D341Med (cell line): ENCODE data around the gene MYO1B.

Source experiments
- DNase-seq: peaks from one replicate; pipeline ENCODE4 v3.0.0; 2012; ENCODE audit warnings: low spot score

The MYO1B gene

DNA sequence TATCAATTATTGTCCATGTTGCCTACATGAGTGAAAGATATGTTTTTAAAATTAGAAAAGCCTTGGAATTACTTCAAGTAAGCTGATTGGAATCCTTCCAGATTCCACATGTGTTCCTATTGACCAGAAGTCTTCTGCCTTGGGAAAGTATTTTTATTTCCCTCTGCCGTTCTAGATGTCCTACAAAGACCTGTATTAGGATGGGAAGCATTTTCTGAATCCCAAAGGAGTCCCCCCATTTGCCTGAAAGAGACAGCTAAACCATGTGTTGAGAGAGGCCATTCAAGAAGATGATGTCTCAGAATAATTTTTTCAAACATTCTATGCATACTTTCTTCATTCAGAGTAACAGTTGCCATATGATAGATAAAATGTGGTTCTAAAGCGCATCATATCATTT, 19.0 kb upstream of the MYO1B start:
- no peak for DNase-seq

DNA sequence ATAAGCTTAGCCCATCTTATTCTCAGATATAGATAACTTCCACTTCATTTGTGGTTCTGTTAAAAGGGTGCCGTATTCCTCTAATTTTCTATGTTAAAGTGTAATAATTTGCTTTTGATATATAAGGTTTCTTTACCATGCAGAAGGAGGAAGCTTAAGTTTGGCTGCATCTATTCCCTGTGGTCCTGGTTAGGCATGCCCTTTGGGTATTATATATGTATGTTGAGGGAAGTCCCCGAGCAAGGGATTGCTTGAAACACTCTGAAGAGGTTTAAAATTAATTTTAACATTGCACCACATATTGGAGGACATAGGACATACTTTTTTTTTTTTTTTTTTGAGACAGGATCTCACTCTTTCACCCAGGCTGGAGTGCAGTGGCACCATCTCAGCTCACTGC, 16.9 kb upstream of the MYO1B start:
- DNase-seq, result no peak

DNA sequence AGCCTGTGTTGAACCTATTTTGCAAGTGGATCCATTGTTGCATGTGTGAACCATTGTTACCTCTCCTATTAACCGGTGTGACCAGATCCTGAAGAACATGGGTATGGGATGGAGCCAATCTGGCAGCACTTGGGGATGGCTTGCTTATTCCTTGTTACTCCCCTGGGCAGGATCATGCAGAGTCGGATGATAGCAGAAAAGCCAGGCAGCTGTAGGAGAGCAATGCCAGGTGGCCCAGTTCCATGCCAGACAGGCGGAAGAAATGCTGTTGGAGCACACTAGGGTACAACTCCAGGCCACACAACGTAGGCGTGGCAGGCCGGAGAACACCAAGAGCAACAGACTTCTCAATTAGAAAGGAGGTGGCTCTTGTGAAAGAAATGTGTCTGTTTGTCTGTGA, 16.3 kb upstream of the MYO1B start:
- no peak for DNase-seq

DNA sequence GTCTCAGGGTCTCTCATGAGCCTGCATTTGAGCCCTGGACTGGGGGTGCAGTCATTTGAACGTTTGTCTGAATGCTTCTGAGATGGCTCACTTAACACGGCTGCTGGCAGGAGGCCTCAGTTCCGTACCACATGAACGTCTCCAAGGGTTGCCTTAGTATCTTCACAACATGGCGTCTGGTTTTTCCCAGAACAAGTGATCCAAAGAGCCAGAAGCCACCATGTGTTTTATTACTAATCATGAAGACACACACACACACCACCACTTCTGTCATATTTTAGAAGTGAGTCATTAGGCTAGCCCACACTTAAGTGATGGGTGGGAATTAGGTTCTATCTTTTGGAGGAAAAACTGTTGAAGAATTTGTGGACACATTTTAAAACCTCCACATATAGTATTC, 15.0 kb upstream of the MYO1B start:
- DNase-seq, result no peak

DNA sequence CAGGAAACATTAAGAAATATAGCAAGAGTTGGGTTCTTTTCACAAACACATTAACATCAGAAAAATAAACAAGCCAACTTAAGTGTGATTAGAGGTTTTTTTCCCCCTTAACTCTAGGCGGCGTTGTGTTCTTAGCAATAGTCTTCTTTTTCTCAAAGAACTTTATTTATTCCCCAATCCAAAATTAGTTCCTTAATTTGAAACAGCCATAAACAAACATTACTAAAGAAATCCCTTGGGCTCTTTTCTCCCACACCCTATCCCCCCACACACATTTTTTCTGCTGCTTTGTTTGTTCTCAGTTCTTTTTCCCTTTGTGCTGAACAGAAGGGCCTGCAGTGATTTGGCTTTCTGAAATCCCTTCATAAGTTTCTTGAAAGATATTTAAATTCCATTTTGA, 13.2 kb upstream of the MYO1B start:
- DNase-seq, result no peak

DNA sequence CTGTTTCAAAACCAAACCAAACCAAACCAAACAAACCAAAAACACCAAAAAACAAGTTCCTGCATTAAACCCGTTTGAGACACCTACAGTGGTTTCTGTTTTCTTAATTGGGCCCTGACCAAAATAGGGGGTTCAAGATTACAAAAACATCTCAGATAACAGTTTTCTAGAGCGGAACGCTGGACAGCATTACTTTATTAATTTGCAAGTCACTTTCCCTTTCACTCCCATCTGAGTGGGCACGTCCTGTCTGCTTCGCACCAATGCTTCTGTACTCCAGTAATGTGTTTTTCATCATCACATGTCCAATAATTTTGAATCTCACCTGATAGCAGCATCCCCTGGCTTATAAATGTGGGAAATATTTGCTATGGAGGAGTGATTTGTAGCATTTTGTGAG, 11.7 kb upstream of the MYO1B start:
- DNase-seq, result no peak

DNA sequence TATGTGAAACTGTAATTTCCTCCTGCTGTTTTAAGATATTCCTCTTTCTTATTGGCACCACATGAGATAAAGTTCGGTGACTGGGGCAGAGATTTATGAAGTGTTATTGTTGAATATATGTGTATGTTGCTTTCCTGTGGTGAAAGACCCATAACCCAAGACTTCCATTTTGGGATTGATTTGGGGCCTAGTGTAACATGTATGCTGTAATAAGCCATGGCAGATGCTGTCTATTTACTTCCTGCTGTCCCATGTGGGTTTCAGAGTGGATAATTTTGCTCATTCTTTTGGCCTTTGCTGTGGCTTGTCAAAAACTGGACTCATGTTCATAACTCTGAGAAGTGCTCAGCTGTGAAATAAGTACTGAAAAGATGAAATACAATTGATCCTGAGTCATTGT, 10.8 kb upstream of the MYO1B start:
- DNase-seq, result no peak

DNA sequence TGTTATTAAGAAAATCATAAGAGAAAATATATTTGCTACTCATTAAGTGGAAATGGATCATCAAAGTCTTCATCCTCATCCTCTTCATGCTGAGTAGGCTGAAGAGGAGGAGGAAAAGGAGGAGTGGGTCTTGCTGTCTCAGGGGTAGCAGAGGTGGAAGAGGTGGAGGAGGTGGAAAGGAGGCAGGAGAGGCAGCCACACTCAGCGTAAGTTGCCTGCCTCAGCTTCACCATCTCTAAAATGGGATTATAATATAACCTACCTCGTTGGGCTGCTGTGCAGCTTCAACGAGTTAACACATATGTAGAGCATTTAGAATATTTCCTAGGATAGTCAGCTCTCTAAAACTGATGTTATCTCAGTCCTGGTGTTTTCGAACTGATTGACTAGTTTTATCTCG, 4.3 kb upstream of the MYO1B start:
- DNase-seq, result no peak

DNA sequence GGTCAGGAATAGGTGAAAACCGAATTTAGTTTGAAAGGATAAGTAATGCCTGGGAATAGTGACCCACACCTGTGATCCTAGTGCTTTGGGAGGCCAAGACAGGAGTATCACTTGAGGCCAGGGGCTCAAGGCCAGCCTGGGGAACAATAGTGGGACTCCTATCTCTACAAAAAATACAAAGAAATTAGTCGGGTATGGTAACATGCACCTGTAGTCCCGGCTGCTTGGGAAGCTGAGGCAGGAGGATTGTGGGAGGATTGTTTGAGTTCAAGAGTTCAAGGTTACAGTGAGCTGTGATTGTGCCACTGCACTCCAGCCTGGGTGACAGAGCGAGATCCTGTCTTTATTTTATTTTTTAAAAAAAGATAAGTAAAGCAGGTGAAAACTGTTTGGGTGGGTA, 3.8 kb upstream of the MYO1B start:
- DNase-seq, result no peak

DNA sequence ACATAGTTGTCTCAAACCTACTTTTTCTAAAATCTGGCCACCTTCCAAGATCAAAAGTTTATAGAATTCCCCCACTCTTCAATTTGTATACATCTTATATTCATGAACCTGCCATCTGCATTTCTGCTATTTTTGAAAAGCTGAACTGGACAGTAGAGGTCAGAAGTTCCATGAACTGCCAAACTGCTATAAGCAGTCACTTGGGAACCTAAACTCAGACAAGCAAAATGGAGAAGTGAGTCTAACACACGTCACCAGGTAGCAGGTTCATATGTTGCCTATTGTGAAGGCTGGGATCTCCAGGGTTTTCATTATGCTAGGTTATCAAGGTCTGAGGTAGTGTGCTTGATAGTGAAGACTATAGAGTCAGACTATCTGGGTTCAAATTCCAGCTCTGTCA, 2.0 kb upstream of the MYO1B start:
- no peak for DNase-seq

DNA sequence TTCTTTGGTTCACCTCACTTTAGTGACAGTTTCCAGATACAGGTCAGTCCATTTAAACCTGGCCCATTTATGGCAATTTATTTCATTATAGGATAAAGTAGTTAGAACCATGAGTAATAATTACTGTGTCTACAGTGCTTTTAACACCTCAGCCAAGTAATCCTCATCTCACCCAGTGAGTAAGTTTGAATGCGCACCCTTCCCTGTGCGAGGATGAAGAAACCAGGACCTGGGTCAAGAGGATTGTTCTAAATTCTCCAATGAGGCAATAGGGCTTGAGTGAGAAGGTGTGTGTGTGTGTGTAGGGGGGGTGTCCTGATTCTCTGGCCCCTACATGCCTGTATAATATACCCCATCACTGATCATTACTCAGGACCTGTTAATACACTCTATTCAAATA, 854 bp upstream of the MYO1B start:
- no peak for DNase-seq

DNA sequence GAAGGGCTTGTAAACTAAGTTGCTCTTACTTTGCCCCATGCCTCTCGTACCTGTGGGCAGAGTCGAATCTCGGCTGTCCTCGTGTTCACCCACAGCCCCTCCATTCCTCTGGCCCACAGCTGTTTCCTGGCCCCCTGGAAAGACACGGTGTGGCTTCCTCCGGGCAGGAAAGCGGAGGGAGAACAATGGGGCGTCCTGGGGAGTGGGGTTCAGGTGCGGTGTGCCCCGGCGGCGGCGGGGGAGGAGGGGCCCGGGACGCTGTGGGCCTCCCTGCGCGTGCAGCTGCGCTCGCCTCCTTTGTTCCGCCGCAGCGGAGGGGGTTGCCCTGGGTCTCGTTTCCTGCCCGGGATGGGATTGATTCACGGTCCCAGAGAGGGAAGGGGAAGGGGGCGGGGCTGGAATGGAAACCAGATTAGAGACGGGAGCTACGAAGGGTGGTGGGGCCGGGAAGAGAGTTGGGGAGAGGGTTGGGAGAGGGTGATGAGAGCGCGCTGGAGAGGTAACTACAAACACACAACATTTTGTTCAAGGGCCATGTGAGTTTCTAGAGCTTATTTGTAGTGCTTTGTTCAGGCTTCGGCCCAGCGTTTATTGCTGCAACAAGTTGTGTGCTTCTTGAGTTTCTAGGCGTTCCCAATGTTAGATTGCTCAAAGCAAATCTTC, 796 bp downstream of the MYO1B start:
- DNase-seq, result peak; percentile 54

DNA sequence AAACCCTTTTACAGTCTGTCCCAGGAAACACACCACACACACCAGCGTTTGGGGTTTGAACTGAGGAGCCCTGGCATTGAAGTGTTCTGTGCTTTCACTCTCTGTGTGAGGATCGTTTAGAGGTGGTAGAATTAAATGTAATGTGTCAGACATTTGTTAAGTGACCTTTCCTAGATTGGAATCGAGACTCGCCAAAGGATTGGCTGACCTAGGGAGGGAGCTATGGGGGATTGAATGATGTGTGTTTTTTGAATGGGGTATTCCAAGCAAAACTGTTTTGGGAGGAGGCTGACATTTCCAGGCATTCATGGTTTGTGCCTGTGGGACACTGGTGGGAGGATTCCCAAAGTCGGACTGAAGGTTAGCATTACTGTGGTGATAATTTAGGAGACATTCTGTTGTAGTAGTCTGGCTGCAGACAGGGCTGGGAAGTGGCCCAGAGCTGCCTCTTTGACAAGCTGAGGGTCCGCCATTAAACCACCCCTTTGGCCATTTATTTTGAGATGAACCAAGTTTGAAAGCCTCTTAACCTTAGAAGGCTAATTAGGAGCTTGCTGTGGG, 1.7 kb downstream of the MYO1B start:
- DNase-seq, result no peak

DNA sequence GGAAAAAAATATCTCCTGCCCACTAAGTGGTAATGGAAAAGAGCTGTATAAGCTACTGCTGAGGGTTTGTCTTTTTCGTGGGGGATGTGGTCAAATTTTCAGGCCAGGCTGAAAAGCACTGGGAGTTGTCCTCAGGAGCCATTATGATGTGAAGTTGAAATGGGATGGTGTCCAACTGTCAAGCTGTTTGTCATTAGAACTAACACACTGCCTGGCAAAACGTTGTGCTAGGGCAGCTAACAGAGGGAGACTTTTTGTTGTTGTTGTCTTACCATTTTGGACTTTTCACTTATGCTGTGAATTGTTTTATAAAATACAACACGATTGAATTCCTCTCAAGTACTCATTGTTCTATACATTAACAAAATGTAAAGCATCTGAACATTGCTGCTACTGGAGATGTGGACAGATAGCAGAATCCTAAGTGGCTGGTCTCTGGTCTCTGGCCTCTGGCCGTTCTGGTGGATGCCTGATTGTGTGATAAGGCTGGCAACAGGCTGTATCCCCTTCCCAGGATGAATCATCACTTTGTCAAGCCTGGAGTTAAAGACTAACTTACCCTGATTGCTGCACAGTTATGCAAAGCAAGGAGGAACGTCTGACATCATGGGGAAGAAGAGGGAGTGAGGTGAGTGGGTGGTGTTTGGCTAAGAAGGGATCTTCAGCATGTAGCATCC, 2.3 kb downstream of the MYO1B start:
- no peak for DNase-seq

DNA sequence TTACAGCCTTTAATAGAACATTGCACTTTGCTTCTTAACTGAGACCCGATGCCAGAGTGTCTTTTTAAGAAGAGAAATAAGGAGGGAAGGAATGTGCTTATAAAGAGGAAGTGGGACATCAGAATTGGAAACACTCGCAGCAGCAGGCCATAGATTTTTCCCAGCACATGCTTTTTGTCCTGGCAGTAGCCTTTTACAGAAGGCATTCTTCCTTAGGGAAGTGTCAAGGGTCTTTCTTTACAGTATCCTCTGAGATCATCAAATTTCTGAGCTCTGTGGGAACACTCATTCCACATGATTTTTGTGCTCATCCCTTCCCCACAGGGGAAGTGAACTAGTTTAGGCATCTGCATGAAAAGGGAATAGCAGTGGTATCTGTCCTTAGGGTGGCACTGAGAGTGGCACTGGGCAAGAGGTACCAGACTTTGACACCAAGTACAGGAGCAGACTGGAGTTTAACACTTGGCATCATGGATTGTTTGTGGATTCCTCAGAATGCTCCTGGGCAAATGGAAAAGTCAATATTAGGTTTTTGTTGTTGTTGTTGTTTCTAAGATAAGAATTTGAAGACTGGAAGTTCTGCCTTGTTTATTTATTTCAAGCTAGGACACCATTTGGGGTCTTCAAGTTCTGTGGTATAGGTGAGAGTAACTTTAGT, 4.1 kb downstream of the MYO1B start:
- DNase-seq, result no peak

DNA sequence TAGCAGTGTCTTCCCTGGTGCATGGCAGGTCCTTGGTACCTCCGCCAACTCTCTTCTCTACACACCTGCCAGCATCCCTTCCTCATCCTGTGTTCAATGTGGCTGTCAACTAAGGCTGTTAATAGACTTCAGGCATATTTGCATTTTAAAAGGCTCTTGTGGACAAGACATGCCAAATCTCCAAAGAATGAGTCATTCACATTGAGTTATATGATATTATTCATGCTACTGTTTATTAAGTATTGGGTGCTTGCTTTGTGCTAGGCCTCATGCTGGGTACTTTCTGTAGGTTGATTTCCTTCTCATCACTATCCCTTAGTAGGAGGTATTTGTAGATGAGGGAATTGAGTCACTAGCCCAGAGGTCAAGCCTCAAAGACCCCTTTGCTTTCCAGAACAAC, 5.2 kb downstream of the MYO1B start:
- no peak for DNase-seq

DNA sequence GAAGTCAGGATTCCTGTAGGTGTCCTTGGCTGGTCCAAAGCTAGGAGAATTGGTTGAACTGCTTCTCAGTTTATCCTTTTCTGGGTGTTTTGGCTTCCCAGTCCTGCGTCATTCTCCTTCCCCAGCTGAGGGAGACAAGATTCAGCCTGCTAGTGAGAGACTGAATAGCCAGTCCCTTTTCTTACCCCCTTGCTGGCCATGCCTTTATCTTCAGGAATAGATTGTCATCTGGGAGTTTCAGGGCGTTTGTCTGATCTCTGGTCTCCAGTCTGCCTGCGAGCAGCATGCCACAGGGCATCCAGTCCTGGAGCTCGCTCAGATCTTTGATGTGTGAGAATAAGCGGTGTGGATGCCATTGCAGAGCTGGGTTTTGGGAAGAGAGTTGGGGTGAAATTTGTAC, 5.8 kb downstream of the MYO1B start:
- no peak for DNase-seq

DNA sequence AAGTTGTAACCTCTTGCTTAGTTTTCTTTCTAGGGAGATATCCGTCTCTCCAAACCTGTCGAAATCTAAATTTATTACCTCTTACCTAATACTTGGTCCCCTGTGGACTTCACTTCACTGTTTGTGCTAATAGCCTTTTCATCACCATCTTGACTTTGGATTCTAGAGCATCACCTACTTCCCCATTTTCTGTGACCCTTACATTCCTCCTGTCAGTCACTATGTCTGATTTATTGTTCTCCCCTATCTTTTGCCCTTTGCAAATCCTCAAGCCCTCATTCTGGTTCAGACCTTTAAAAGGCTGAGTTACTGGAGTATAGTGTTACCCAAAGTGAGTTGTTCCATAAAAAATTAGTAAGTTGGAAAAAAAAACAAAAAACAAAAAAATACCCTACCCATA, 7.5 kb downstream of the MYO1B start:
- no peak for DNase-seq

DNA sequence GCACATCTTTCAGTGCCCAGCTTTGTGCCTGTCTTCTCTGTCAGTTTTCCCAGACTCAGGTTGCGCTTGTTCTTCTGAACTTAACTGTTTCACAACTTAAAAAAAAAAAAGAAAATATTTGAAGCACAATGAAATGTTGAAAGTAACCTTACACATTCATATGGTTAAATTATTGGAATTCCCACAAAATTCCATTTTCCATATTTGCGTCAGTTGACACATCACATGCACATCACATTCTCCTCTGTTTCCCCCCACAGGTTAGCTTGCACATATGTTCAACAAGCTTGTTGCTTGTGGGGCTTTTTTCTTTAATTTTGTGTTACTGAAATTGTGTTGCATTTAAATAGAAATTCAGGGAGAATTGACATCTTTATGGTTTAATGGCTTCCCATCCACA, 8.3 kb downstream of the MYO1B start:
- DNase-seq, result no peak

DNA sequence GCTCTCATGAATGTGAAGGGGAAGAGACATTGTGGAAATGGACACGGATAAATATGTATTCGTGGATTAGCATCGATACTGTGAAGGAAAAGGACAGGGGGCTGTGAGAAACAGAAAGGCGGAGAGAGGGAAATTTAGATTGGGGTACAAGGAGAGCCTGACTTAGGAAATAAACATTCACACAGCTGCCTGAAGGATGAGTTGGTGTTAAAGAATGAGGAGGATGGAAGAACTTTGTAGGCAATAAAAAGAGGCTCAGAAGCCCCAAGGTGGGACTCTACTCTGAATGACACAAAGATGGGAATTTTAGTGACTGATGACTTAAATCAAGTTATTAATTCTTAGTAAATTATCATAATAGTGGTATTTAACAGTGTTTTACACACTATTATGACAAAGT, 10.1 kb downstream of the MYO1B start:
- DNase-seq, result no peak

DNA sequence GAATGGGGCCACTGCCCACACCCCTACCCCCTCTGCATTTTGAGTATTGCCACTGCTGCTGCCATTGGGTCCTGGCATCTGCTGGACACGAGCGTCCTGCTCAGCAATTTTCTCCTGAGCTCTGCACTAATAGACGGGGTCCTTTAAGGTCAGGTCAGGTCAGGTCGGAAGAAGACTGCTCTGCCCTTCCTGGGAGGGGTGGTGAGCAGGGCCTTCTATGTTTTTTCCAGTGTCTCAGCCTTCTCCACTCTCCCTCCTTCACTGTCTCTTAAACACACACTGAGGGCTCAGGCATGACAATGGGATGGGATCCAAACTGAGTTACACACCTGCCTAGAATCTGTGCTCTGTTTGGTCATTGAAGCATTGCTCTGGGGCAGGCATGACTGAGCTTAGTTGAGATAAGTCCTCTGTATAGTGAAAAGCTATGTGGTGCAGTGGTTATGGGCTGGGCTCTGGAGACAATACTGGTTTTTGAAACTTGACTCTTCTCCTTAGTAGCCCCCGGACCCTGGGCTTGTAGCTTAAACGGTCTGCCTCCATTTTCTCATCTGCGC, 10.6 kb downstream of the MYO1B start:
- no peak for DNase-seq

DNA sequence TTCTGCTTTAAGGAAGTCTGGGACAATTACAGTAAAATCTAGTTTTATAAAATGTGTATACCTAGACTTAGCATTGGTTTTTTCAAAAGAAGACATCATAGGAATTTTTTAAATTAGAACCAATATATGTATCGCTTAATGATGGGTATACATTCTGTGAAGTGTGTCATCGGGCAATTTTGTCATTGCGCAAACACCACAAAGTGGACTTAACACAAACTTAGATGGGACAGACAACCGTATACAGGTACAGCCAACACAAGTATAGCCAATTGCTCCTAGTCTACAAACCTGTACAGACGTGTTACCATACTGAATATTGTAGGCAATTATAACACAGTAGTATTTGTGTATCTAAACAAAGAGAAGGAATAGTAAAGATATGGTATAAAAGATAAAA, 12.7 kb downstream of the MYO1B start:
- DNase-seq, result no peak

DNA sequence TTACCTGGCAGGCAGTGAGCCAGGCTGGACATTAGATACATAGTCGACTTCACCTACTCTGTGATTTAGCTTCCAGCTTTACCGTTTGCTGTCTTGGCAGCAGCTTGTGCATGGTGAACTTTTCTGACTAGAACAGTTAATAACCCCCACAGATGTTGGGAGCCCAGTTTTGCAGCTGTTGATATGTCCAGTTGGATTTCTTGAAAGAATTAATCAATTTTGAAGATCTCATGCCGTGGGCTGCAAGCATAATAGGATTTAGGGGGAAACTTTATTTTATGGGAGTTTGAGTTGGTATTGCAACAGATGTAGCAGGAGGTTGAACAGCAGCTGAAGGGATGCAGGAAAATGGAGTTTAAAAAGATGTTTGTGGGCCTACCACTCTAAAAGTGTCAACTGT, 13.8 kb downstream of the MYO1B start:
- DNase-seq, result no peak
